Activated T-helper 17 cell treated with anti-CD3 and anti-CD28 coated beads, Interleukin-2, amount 50 U/mL, for 72 hours (primary cell): ENCODE data around the gene GPR132. TPM values are rescaled to one million over a fixed set of nuclear protein-coding genes. Genes with fewer than 3 reads are reported as not detected.
"Not testable (repeated sequence)": the region's sequence is repeated elsewhere in the genome, so short reads cannot be mapped to it uniquely, and the experiment has no call there.

ENCODE experiments used
- ATAC-seq: fragments of 150-1000 bp; cut with Tn5 transposase; replicated peaks from 2 replicates; pipeline ENCODE4 v1.10.0; 2021; ENCODE audit warnings: mild to moderate bottlenecking, moderate library complexity
- H3K27ac Mint-ChIP-seq: one replicate; pipeline ENCODE4 v1.8.0; 2022; ENCODE audit warnings: mixed read lengths
- H3K27me3 Mint-ChIP-seq: one replicate; pipeline ENCODE4 v1.8.0; 2022; ENCODE audit warnings: mixed read lengths
- H3K36me3 Mint-ChIP-seq: one replicate; pipeline ENCODE4 v1.8.0; 2022; ENCODE audit warnings: low read depth, mild to moderate bottlenecking, mixed read lengths
- H3K4me1 Mint-ChIP-seq: one replicate; pipeline ENCODE4 v1.8.0; 2022; ENCODE audit warnings: mixed read lengths
- H3K4me3 Mint-ChIP-seq: one replicate; pipeline ENCODE4 v1.8.0; 2022; ENCODE audit warnings: mild to moderate bottlenecking, mixed read lengths
- H3K9me3 Mint-ChIP-seq: one replicate; pipeline ENCODE4 v1.8.0; 2022; ENCODE audit warnings: mixed read lengths
- total RNA-seq, 2 donors: library from RNA; stranded (reverse); gene quantifications; one replicate each; pipeline ENCODE4 v1.2.3, GENCODE V29; 2022

Gene GPR132
- total RNA-seq, 2 donors from 2014 or later = 46.5 to 49.5 TPM

DNA sequence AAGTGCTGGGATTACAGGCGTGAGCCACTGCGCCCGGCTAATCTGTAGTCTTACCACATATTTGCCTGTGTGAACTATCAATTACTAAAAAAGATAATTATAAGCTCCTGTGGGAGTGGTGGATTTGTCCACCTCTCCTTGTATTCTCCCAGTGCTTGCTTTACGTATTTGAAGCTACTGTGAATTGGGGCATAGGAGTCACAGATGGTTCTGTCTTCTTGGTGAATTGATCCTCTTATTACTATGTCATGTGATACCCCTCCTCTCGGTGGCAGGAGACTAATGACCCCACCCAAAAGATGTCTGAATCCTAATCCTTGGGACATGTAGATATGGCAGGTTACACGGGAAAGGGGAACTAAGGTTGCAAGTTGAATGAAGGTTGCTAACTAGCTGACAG is 11.8 kb downstream of the GPR132 start:
- Mint-ChIP-seq H3K36me3 (peaks cover 97% of the 10 kb centered on the region), H3K27ac (no peak overlapping the region), H3K4me1 (no peaks in the 10 kb centered on the region), H3K4me3 (no peak overlapping the region), H3K9me3 (no peaks in the 10 kb centered on the region), H3K27me3 (no peaks in the 10 kb centered on the region)
- ATAC-seq = no peak

- no peaks in the 10 kb centered on the region for H3K27me3 Mint-ChIP-seq
- peaks cover 84% of the 10 kb centered on the region for H3K36me3 Mint-ChIP-seq
- H3K27ac Mint-ChIP-seq = no peak overlapping the region
- no peaks in the 10 kb centered on the region for H3K4me1 Mint-ChIP-seq
- no peaks in the 10 kb centered on the region for H3K9me3 Mint-ChIP-seq
- ATAC-seq = no peak
- H3K4me3 Mint-ChIP-seq = no peak overlapping the region
Measured at GRCh38 chr14:105052110-105052458, 13.1 kb downstream of the GPR132 start.

- Mint-ChIP-seq H3K27ac (no peak overlapping the region), H3K9me3 (no peaks in the 10 kb centered on the region), H3K27me3 (no peaks in the 10 kb centered on the region), H3K36me3 (peaks cover 78% of the 10 kb centered on the region), H3K4me1 (no peaks in the 10 kb centered on the region), H3K4me3 (no peak overlapping the region)
- ATAC-seq = no peak
Measured at GRCh38 chr14:105051182-105052109, 13.8 kb downstream of the GPR132 start.

DNA sequence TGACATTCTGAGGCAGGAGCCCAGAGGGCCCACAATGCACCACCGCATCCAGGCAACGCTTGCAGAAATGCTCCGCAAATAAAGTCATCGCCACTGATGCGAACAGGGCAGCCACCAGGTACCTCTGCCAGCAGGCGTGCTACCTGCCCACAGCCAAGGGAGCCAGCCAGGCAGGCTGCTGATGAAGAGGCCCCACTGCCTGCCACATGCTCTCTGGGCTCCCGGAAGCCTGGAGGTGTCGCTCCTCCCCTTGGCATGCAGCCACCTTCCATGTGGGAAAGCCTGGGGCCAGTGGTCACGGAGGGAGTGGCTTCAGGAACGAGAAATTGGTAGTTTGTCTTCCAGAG is 14.7 kb downstream of the GPR132 start:
- Mint-ChIP-seq H3K27ac (no peak overlapping the region), H3K27me3 (no peaks in the 10 kb centered on the region), H3K4me1 (peaks cover 5% of the 10 kb centered on the region), H3K36me3 (peaks cover 68% of the 10 kb centered on the region), H3K9me3 (no peaks in the 10 kb centered on the region), H3K4me3 (no peak overlapping the region)
- no peak for ATAC-seq

DNA sequence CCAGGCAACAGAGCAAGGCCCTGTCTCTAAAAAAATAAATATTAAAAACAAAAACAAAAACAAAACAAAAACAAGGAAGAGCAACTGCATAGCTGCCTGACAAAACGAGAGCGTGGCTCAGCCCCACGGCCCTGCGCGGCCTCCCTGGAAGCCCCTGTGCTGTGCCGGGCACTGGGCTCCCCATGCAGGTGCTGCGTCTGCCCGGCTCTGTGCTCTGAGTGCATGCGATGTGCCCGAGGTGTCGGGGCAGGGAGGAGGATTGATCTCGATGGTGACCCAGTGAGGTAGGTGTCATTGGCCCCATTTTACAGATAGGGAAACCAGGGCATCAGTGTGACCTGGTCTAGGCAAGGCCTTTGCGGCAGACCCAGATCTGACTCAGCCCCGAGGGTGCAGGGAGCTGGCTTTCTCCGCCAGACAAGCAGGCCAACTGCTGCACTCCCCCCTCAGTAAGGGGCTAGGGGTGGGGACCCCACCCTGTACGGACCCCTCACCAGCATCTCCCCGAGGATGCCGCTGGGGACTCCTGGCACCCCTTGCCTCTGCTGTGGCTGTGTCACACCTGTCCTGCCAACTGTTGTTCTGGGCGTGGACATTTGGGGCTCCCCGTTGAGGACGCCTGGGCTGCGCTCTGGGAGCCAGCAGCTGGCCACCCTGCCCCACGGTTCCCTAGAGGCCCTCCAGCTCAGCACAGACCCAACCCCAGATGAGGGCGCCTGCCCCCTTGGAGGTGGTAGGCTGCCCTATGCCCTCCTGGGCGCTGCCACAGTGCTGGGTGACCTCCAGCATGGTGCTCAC is 15.3 kb downstream of the GPR132 start:
- H3K4me3 Mint-ChIP-seq = no peak overlapping the region
- H3K27ac Mint-ChIP-seq = no peak overlapping the region
- peaks cover 63% of the 10 kb centered on the region for H3K36me3 Mint-ChIP-seq
- no peaks in the 10 kb centered on the region for H3K27me3 Mint-ChIP-seq
- H3K9me3 Mint-ChIP-seq = no peaks in the 10 kb centered on the region
- ATAC-seq = no peak
- peaks cover 6% of the 10 kb centered on the region for H3K4me1 Mint-ChIP-seq

- Mint-ChIP-seq H3K36me3 (peaks cover 38% of the 10 kb centered on the region), H3K4me1 (peaks cover 12% of the 10 kb centered on the region), H3K4me3 (no peak overlapping the region), H3K27ac (peak overlapping the region; percentile 38), H3K27me3 (peaks cover 5% of the 10 kb centered on the region), H3K9me3 (no peaks in the 10 kb centered on the region)
- ATAC-seq = peak; percentile 34
Measured at GRCh38 chr14:105047283-105048016, 17.8 kb downstream of the GPR132 start.

GRCh38 chr14:105046891-105047282 is 18.3 kb downstream of the GPR132 start:
- H3K36me3 Mint-ChIP-seq = peaks cover 32% of the 10 kb centered on the region
- H3K27me3 Mint-ChIP-seq = peaks cover 5% of the 10 kb centered on the region
- peaks cover 12% of the 10 kb centered on the region for H3K4me1 Mint-ChIP-seq
- H3K27ac Mint-ChIP-seq = peak overlapping the region; percentile 38
- no peak for ATAC-seq
- H3K4me3 Mint-ChIP-seq = no peak overlapping the region
- H3K9me3 Mint-ChIP-seq = no peaks in the 10 kb centered on the region

DNA sequence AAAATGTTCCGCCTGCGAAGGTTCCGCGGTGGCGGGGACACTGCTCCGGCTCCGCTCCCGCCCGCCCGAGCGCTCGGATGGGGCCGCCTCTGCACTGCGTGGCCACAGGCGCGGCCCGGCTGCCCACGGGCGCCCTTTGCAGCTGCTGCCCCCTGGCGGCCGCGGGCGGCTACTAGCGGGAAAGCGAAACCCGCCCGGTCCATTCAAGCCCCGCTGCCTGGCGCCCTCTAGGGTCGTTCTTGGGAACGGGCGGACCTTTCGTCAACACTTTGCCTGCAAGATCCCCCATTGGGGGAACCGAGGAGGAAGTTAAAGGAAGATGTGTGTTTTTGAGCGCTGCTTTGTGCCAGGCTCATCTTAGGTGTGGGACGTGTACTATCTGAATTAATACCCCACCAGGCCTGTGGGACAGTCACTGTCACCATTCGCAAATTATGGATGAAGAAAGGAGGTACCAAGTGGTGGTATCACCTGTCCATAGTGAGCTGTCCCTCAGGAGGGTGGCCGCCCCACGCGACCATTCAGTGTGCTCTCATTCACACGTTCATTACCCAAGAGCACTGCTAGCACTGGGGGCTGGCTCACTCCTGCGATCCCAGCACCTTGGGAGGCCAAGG is 19.4 kb downstream of the GPR132 start:
- Mint-ChIP-seq H3K27me3 (peaks cover 5% of the 10 kb centered on the region), H3K4me1 (peaks cover 12% of the 10 kb centered on the region), H3K9me3 (no peaks in the 10 kb centered on the region), H3K4me3 (no peak overlapping the region), H3K36me3 (peaks cover 21% of the 10 kb centered on the region), H3K27ac (no peak overlapping the region)
- ATAC-seq = peak; percentile 92

DNA sequence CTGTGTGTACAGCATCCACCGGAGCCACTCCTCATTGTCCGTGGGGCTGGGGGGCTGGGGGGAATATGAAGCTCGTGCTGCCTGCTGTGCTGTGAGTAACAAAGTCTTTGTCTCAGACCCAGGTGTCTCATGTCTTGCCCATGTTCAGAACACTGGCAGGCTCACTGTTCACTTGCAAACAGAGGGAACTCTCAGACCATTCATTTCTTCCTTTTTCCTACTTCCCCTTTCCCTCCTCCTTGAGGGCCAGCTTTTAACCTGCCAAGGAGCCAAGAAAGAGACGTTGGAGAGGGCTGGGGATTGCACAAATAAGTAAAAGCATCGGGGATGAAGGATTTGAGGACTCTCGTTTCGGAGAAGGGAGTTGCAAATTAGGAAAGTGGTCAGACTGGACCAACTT is 21.6 kb downstream of the GPR132 start:
- no peak overlapping the region for H3K4me3 Mint-ChIP-seq
- peaks cover under 1% of the 10 kb centered on the region for H3K36me3 Mint-ChIP-seq
- H3K27me3 Mint-ChIP-seq = peaks cover 5% of the 10 kb centered on the region
- H3K4me1 Mint-ChIP-seq = peaks cover 12% of the 10 kb centered on the region
- no peaks in the 10 kb centered on the region for H3K9me3 Mint-ChIP-seq
- no peak for ATAC-seq
- no peak overlapping the region for H3K27ac Mint-ChIP-seq

- no peaks in the 10 kb centered on the region for H3K36me3 Mint-ChIP-seq
- H3K27ac Mint-ChIP-seq = no peak overlapping the region
- H3K4me1 Mint-ChIP-seq = peaks cover 12% of the 10 kb centered on the region
- ATAC-seq = no peak
- H3K9me3 Mint-ChIP-seq = no peaks in the 10 kb centered on the region
- no peak overlapping the region for H3K4me3 Mint-ChIP-seq
- peaks cover 5% of the 10 kb centered on the region for H3K27me3 Mint-ChIP-seq
Measured at GRCh38 chr14:105042813-105043212, 22.4 kb downstream of the GPR132 start.

- H3K27me3 Mint-ChIP-seq = peaks cover 5% of the 10 kb centered on the region
- no peaks in the 10 kb centered on the region for H3K9me3 Mint-ChIP-seq
- no peak for ATAC-seq
- no peaks in the 10 kb centered on the region for H3K36me3 Mint-ChIP-seq
- peaks cover 12% of the 10 kb centered on the region for H3K4me1 Mint-ChIP-seq
- H3K27ac Mint-ChIP-seq = no peak overlapping the region
- no peak overlapping the region for H3K4me3 Mint-ChIP-seq
Measured at GRCh38 chr14:105041841-105042765, 23.1 kb downstream of the GPR132 start.

DNA sequence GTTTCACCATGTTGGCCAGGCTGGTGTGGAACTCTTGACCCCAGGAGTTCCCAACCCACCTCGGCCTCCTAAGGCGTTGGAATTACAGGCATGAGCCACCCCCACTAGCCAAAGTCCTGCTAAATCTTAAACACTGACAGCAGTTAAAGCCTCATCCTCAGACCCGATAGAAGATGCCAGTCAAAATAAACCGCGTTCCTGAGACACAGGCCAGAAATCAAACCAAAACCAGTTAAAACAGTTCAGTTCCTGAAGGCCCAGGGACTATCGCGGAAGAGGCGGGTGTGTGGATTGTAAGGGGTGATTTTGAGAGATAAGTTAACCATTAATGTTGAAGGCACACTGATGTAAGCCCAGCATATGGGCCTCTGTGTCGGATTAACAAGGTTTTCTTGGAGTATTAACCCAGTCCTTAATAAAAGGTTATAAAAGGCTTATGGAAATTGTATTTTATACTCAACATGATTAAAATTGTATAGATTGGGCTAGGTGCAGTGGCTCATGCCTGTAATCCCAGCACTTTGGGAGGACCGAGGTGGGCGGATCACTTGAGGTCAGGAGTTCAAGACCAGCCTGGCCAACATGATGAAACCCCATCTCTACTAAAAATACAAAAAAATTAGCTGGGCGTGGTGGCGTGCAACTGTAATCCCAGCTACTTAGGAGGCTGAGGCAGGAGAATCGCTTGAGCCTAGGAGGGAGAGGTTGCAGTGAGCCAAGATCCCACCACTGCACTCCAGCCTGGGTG is 25.6 kb downstream of the GPR132 start:
- Mint-ChIP-seq H3K4me1 (peaks cover 3% of the 10 kb centered on the region), H3K27me3 (peaks cover 3% of the 10 kb centered on the region), H3K27ac (no peak overlapping the region), H3K4me3 (no peak overlapping the region), H3K9me3 (no peaks in the 10 kb centered on the region), H3K36me3 (no peaks in the 10 kb centered on the region)
- no peak for ATAC-seq

DNA sequence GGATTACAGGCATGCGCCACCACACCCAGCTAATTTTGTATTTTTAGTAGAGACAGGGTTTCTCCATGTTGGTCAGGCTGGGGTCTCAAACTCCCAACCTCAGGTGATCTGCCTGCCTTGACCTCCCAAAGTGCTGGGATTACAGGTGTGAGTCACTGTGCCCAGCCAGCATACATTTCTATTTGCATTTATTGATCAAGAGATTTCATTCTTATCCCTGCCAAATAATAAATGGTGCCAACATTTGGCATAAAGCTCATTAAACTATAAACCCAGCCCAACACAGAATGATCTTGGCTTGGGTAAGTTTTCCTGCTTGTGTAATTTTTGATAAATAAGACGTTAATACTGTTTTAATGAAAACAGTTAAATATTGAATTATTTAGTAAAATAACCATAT is 29.6 kb downstream of the GPR132 start:
- H3K36me3 Mint-ChIP-seq, H3K9me3 Mint-ChIP-seq, ATAC-seq, H3K4me1 Mint-ChIP-seq, H3K27ac Mint-ChIP-seq, H3K27me3 Mint-ChIP-seq, H3K4me3 Mint-ChIP-seq: not testable (repeated sequence)
